ENCODE measurements around the gene SLC15A4.
"Not testable (repeated sequence)": the region's sequence is repeated elsewhere in the genome, so short reads cannot be mapped to it uniquely, and the experiment has no call there.

The SLC15A4 gene

GRCh38 chr12:128814411-128815261, 9.1 kb downstream of the SLC15A4 start:
- no peak for DNase-seq (ENCODE audit: low read depth)

- DNase-seq (ENCODE audit: low read depth) = no peak
These were observed 9.9 kb downstream of the SLC15A4 start for GRCh38 chr12:128813883-128814282.

GRCh38 chr12:128813392-128813791, 10.4 kb downstream of the SLC15A4 start:
- no peak for DNase-seq (ENCODE audit: low read depth)

- DNase-seq (ENCODE audit: low read depth) = no peak
These were observed 12.0 kb downstream of the SLC15A4 start for GRCh38 chr12:128811806-128812205.

- DNase-seq (ENCODE audit: low read depth) = no peak
These were observed 13.3 kb downstream of the SLC15A4 start for GRCh38 chr12:128810182-128811127.

- no peak for DNase-seq (ENCODE audit: low read depth)
These were observed 15.1 kb downstream of the SLC15A4 start for GRCh38 chr12:128808651-128809050.

- no peak for DNase-seq (ENCODE audit: low read depth)
These were observed 16.5 kb downstream of the SLC15A4 start for GRCh38 chr12:128807161-128807724.

GRCh38 chr12:128806573-128806972, 17.2 kb downstream of the SLC15A4 start:
- no peak for DNase-seq (ENCODE audit: low read depth)

- DNase-seq (ENCODE audit: low read depth) = not testable (repeated sequence)
These were observed 18.4 kb downstream of the SLC15A4 start for GRCh38 chr12:128805406-128805805.

GRCh38 chr12:128804762-128805161, 19.0 kb downstream of the SLC15A4 start:
- no peak for DNase-seq (ENCODE audit: low read depth)

- DNase-seq (ENCODE audit: low read depth) = no peak
These were observed 20.0 kb downstream of the SLC15A4 start for GRCh38 chr12:128803788-128804187.

- no peak for DNase-seq (ENCODE audit: low read depth)
These were observed 21.0 kb downstream of the SLC15A4 start for GRCh38 chr12:128802756-128803155.

GRCh38 chr12:128801879-128802391, 21.8 kb downstream of the SLC15A4 start:
- no peak for DNase-seq (ENCODE audit: low read depth)

GRCh38 chr12:128800606-128801005, 23.2 kb downstream of the SLC15A4 start:
- DNase-seq (ENCODE audit: low read depth) = no peak

GRCh38 chr12:128798571-128799341, 25.0 kb downstream of the SLC15A4 start:
- DNase-seq (ENCODE audit: low read depth) = no peak

GRCh38 chr12:128797119-128798118, 26.3 kb downstream of the SLC15A4 start:
- no peak for DNase-seq (ENCODE audit: low read depth)

GRCh38 chr12:128796439-128797118, 27.2 kb downstream of the SLC15A4 start:
- DNase-seq (ENCODE audit: low read depth) = no peak

GRCh38 chr12:128795530-128796361, 28.0 kb downstream of the SLC15A4 start:
- no peak for DNase-seq (ENCODE audit: low read depth)
